ENCODE results near the gene ZC2HC1B.
"Not testable (repeated sequence)": the region's sequence is repeated elsewhere in the genome, so short reads cannot be mapped to it uniquely, and the experiment has no call there.

ZC2HC1B gene

GRCh38 chr6:143856762-143857161 is 7.5 kb upstream of the ZC2HC1B start:
- not testable (repeated sequence) for H3K4me1 ChIP-seq (ENCODE audit: low read length); H3K4me3 ChIP-seq (ENCODE audit: low read length); H3K9me3 ChIP-seq (ENCODE audit: insufficient read depth, low read length); H4K20me1 ChIP-seq (ENCODE audit: insufficient read depth, low read length); H3K4me2 ChIP-seq (ENCODE audit: low read length); H3K27ac ChIP-seq (ENCODE audit: low read length); H3K27me3 ChIP-seq (ENCODE audit: low read depth, low read length); H3K79me2 ChIP-seq (ENCODE audit: low read length); H3K9ac ChIP-seq (ENCODE audit: low read length); H2AFZ ChIP-seq (ENCODE audit: low read depth, low read length)
- peaks cover 35% of the 10 kb centered on the region for H3K36me3 ChIP-seq (replicated peaks; ENCODE audit: low read depth, low read length)

GRCh38 chr6:143857651-143858050 is 6.6 kb upstream of the ZC2HC1B start:
- Histone ChIP-seq H3K4me3 (ENCODE audit: low read length) (no peak overlapping the region), H4K20me1 (ENCODE audit: insufficient read depth, low read length) (no peaks in the 10 kb centered on the region), H3K9ac (ENCODE audit: low read length) (no peak overlapping the region), H3K4me2 (ENCODE audit: low read length) (no peak overlapping the region), H3K27ac (ENCODE audit: low read length) (no peak overlapping the region), H3K9me3 (ENCODE audit: insufficient read depth, low read length) (no peaks in the 10 kb centered on the region), H3K27me3 (ENCODE audit: low read depth, low read length) (no peaks in the 10 kb centered on the region), H3K4me1 (ENCODE audit: low read length) (peaks cover 1% of the 10 kb centered on the region; the same call in 1 of the 2 replicates), H3K36me3 (replicated peaks; ENCODE audit: low read depth, low read length) (peaks cover 37% of the 10 kb centered on the region), H2AFZ (ENCODE audit: low read depth, low read length) (no peak overlapping the region), H3K79me2 (ENCODE audit: low read length) (peaks cover 4% of the 10 kb centered on the region; the same call in 1 of the 2 replicates)
- TF ChIP-seq CTCF (IDR thresholded peaks at IDR 0.05; ENCODE audit: low read depth, low read length) (no peak), EZH2phosphoT487 (IDR thresholded peaks at IDR 0.05; ENCODE audit: low read depth) (no peak)

- no peak overlapping the region for H3K4me2 ChIP-seq (ENCODE audit: low read length)
- H3K36me3 ChIP-seq (replicated peaks; ENCODE audit: low read depth, low read length): peaks cover 50% of the 10 kb centered on the region
- no peak overlapping the region for H3K9ac ChIP-seq (ENCODE audit: low read length)
- H3K27ac ChIP-seq (ENCODE audit: low read length): no peak overlapping the region
- H4K20me1 ChIP-seq (ENCODE audit: insufficient read depth, low read length): no peaks in the 10 kb centered on the region
- peaks cover 9% of the 10 kb centered on the region for H3K4me1 ChIP-seq (ENCODE audit: low read length)
- TF ChIP-seq EZH2phosphoT487 (IDR thresholded peaks at IDR 0.05; ENCODE audit: low read depth) (no peak), CTCF (IDR thresholded peaks at IDR 0.05; ENCODE audit: low read depth, low read length) (no peak)
- H2AFZ ChIP-seq (ENCODE audit: low read depth, low read length): no peak overlapping the region
- H3K79me2 ChIP-seq (ENCODE audit: low read length): 0 out of 2 replicates have a peak, but pooled peaks cover 2% of the 10 kb centered on the region
- no peaks in the 10 kb centered on the region for H3K9me3 ChIP-seq (ENCODE audit: insufficient read depth, low read length)
- H3K4me3 ChIP-seq (ENCODE audit: low read length): no peak overlapping the region
- no peaks in the 10 kb centered on the region for H3K27me3 ChIP-seq (ENCODE audit: low read depth, low read length)
These were observed 4.2 kb upstream of the ZC2HC1B start for GRCh38 chr6:143859891-143860660.

- Histone ChIP-seq H3K9ac (ENCODE audit: low read length) (no peak overlapping the region), H3K4me2 (ENCODE audit: low read length) (no peak overlapping the region), H3K4me3 (ENCODE audit: low read length) (no peak overlapping the region), H3K4me1 (ENCODE audit: low read length) (peaks cover 9% of the 10 kb centered on the region), H4K20me1 (ENCODE audit: insufficient read depth, low read length) (no peaks in the 10 kb centered on the region), H3K79me2 (ENCODE audit: low read length) (no peaks in the 10 kb centered on the region), H2AFZ (ENCODE audit: low read depth, low read length) (no peak overlapping the region), H3K27ac (ENCODE audit: low read length) (no peak overlapping the region), H3K27me3 (ENCODE audit: low read depth, low read length) (no peaks in the 10 kb centered on the region), H3K36me3 (replicated peaks; ENCODE audit: low read depth, low read length) (peaks cover 50% of the 10 kb centered on the region), H3K9me3 (ENCODE audit: insufficient read depth, low read length) (no peaks in the 10 kb centered on the region)
- TF ChIP-seq CTCF (IDR thresholded peaks at IDR 0.05; ENCODE audit: low read depth, low read length) (no peak), EZH2phosphoT487 (IDR thresholded peaks at IDR 0.05; ENCODE audit: low read depth) (no peak)
These were observed 503 bp upstream of the ZC2HC1B start for GRCh38 chr6:143863771-143864170.

All from OCI-LY3 (cell line).